GM19025 (cell line): Measurements from ENCODE around the gene FER1L5.

Experiments used
- ATAC-seq: cut with Tn5 transposase; IDR thresholded peaks from one replicate; pipeline ENCODE4 v1.9.1; 2021; ENCODE audit warnings: mild to moderate bottlenecking, low read depth, moderate library complexity; ENCODE audit not compliant: unreplicated experiment

The FER1L5 gene

DNA sequence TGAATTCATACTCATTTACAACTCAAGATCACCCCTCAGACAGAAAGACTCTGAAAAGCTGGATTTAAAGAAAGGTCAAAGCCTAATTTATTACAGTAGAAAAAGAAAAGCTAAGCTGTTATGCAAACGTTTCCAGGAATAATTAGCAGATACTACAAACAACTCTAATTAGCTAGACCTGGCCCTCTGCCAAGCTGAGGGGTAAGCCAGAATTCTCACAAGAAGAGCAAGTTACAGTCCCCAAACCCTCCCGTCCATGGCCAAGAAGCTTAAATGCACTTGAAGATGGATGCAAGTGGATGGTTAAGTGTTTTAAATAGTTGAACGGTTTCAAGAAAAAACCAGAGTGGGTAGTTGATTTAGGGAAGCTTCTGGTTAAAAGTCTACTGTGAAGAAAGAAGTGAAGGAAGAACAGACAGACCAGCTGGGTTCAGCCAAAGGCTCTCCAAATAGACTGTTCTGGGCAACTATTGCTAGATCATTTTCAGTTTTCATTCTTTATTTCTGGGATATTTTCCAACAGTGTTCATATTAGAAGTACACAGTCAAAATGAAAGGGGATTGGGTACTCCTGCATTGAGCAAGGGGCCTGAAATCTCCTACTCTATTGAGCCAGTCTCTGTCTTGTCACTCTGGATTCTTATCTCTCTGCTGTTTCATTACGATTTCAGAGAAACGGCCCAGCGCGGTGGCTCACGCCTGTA is 92.5 kb downstream of the FER1L5 start:
- ATAC-seq, result no peak

DNA sequence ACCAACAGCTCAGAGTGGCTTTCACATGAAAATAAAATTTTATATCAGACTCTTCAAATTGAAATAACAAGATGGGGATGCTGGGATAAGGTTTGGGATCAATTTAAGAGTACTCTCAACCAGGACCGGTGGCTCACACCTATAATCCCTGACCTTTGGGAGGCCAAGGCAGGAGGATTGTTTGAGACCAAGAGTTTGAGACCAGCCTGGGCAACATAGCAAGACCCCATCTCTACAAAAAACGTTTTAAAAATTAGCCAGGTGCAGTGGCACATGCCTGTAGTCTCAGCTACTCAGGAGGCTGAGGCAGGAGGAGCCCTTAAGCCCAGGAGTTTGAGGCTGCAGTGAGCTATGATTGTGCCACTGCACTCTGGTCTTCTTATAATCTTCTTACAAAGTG is 94.7 kb downstream of the FER1L5 start:
- no peak for ATAC-seq

DNA sequence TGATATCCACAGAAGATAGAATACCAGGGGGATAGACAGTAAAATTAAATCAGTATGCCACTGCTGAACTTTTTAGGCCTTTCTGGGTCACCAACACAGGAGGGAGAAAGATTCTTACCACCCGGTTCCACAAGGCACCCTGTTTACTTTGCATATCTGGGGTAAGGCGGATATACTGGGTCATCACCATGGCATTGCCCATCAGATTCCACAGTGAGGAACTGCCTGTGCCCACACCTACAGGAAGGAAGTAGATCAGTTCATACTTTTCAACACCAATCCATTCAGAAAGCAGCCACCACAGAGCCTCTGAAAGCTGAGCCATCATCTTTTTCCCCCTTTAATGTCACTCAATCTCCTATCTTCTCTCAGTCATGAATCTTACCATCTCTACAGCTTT is 95.3 kb downstream of the FER1L5 start:
- ATAC-seq, result no peak

DNA sequence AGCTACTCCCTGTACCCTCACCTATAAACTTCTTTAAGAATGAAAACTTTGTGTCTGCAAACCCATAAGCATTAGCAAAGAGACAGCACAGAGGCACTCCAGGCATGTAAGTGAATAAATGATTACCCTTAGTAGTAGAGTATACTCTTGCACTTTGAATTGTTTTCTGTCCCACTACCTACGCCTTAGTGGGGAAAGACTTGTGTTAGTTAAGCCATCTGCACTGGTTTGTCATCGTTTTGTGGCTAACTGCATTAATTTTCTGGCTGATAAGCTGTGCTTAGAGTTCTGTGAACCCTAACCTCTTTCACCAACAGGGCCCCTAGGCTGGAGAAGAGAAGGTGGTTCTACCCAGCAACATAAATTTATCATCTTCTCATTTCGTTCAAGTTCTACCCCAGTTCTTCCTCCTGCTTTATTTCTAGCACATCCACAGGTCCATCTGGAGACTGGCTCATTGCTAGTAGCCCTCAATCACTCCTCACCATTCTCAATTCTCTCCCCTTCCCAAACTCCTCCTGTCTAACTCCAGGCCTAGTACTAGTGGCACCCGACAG is 96.6 kb downstream of the FER1L5 start:
- no peak for ATAC-seq

DNA sequence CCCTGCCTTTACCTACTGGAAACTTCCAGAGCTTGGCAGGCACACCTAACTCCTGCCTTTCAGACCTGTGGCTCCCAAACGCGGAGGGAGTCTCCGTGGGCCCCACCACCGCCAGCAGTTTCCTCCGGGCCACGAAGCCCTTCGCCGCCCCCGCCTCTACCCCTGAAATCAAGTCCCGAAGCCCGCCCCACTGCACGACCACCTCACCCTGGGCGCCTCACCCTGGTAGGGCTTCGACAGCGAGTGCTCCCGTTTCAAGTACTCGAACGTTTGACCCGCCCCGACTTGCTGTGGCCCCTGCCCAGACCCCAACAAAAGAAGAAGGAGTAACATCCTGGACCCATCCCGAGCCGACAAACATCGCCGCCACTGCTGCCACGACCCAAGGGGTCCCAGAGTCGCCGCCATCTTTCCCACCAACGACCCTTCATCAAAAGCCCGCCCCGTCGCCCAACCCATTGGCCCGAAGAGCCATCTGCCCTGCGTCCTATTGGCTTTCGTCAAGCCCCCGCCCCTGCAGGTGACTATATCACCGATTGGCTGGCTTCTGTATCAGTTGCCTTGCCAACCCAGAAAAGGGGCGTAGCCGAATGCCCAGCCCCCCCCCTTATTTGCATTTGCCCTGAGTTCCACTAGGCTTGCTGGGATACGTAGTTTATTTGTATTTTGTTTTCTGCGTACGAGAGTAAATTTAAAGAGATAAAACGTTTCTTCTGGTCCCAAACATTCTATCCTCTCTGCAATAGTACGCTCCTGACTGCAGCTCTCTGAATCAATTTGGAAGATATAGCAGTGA is 97.3 kb downstream of the FER1L5 start, which contains the start of gene LMAN2L:
TSS of gene LMAN2L (minus strand) at position 432 of the 796 bp plus-strand sequence. CDS start at position 408, 24 bp downstream.
- ATAC-seq, result peak; percentile 99

DNA sequence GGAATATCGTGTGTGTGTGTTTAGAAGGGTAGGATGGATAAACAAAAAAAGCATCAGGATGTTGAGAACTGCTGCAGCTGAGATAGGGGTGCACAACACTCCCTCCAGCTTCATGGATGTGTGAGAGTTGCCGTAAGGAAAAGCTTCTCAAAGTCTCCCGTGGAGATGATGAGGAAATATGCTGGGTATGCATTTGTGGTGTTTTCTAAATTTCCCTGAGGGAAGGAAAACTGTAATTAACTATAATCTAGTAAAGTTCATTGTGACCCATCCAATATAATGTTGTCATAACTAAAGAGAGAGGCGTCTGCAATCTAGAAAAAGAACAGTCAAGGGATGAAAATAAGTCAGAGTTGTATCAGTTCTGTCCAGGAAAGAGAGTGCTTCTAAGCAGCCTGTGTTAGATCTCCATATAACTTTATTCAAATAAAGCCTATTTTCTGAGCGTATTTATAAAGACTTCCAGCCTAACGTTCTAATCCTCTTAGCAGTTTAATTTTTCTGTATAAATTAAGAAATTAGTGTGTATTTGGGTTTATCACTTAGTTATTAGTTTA is 104.6 kb downstream of the FER1L5 start:
- ATAC-seq, result no peak

DNA sequence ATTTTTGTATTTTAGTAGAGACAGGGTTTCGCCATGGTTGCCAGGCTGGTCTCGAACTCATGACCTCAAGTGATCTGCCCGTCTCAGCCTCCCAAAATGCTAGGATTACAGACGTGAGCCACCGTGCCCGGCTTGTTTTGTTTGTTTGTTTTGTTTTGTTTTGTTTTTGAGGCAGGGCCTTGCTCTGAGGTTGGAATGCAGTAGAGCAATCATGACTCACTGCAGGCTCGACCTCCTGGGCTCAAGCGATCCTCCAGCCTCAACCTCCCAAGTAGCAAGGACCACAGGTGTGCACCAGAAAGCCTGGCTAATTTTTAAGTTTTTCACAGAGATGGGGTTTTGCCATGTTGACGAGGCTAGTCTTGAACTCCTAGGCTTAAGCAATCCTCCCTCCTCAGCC is 109.2 kb downstream of the FER1L5 start:
- no peak for ATAC-seq

DNA sequence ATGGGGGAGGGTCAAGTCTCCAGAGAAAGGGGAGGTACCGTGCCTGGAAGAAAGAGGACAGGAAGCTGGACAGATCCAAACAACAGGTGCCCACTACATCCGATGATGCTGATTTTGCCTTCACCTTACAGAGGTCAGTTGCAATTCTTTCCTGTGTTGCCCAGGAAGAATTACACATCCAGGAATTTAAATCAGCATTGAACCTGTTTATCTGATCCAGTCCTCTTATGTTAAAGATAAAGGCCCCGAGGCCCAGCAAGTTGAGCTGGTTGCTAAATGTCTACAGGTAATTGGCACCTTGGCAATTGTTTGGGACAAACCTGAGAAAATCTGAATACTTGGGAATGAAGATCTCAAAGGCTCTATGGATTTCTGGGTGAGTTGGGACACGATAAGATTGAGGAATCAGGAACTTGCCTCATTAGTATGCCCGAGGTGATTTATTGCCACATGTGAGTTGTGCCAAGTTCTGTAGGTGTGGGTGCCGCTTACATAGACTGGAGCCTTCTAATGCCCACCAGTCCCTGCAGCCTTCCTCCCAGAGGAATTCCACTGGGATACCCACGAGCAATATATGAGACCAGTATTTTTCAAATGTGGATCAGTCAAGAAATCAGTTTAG is 111.2 kb downstream of the FER1L5 start:
- no peak for ATAC-seq

DNA sequence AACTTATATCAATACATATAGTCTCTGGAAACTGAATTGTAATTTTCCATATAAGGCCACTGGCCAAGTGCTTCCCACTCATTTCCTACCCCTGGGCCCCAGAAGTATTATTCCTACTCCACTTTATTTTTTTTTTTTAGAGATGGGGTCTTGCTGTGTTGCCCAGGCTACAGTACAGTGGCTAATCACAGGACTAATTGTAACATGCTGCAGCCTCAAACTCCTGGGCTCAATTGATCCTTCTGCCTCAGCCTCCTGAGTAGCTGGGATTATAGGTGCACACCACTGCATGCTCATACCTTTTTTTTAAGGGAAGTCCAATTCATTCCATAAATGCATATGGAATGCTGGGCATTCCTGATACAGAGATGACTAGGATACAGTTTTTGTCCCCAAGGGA is 111.8 kb downstream of the FER1L5 start:
- ATAC-seq, result no peak
